HL-60 (cell line): ENCODE data around the gene SPI1.
A peak's percentile ranks its signal among the peaks of the same experiment; 100 is the strongest.

Experiments used
- DNase-seq, 2 experiments: peaks; one replicate each; pipeline ENCODE4 v3.0.0-alpha.2; 2010 to 2020; ENCODE audit warnings: low read depth in 1 of 2, low spot score in 1 of 2
- H3K27ac ChIP-seq: fragments of 250-450 bp; sonication (Bioruptor Pico); replicated peaks from 2 replicates; pipeline ENCODE4 v1.5.1; 2020; ENCODE audit warnings: mild to moderate bottlenecking, moderate library complexity
- H3K27me3 ChIP-seq: fragments of 250-450 bp; sonication (Bioruptor Pico); 2 replicates; pipeline ENCODE4 v1.5.1; 2021; ENCODE audit warnings: mild to moderate bottlenecking, moderate library complexity; ENCODE audit not compliant: insufficient read depth, poor library complexity, severe bottlenecking
- H3K4me3 ChIP-seq: replicated peaks from 2 replicates; pipeline ENCODE4 v1.5.1; 2011; ENCODE audit warnings: mild to moderate bottlenecking, control low read depth, low read length; ENCODE audit not compliant: insufficient read depth
- GABPA ChIP-seq: IDR thresholded peaks from 2 replicates; pipeline ENCODE4 v1.6.1; 2012; ENCODE audit warnings: low read depth
- POLR2AphosphoS5 ChIP-seq: IDR thresholded peaks from 2 replicates; pipeline ENCODE4 v1.6.1; 2012; ENCODE audit warnings: low read depth
- SPI1 ChIP-seq: IDR thresholded peaks from 2 replicates; pipeline ENCODE4 v1.6.1; 2012; ENCODE audit warnings: low read depth, mild to moderate bottlenecking, borderline replicate concordance
- TF ChIP-seq, protein P1 (sequence below): IDR thresholded peaks from one replicate; pipeline ENCODE4 v1.5.1; 2011; ENCODE audit warnings: low read length, control low read depth, inconsistent platforms; ENCODE audit not compliant: insufficient read depth
- TF ChIP-seq, protein P2 (sequence below): IDR thresholded peaks from 2 replicates; pipeline ENCODE4 v1.6.1; 2012; ENCODE audit warnings: low read depth; ENCODE audit not compliant: insufficient replicate concordance

The SPI1 gene

DNA sequence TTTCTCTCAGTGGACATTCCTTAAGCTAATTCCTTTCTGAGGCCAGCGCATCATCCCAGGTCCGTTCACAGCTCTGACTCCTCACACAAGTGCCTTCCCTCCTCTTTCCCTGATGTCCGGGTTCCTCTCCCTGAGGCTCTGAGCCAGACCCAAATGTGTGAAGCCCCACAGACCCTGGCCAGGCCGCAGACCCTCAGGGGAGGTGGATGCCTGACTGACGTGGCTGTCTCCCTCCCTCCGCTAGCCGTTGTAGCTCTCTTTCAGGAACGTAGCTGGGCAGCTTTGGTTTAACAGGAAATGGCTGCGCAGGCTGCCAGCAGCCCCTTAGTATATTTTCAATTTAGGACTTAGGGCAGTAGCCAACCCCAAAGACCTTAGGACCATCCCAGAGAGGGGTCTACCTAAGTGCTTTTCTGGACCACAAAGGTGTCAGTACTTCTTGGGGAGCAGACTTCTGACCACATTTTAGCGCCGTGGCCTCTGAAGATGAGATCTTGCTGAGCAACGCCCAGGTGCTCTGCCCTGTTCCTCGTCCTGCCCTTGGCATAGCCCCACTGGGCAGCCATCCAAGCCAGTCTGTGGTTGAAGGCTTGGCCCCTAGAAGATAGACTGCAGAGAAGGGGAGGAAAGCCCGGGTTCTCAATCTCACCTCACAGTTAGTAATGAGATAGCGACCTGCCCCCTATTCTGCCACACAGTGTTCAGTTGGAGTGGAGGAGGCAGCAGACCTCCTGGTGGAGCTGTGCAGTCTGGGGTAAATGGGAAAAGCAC, 52.9 kb downstream of the SPI1 start:
- Histone ChIP-seq H3K27ac (no peak overlapping the region), H3K27me3 (no peaks in the 10 kb centered on the region), H3K4me3 (no peak overlapping the region)
- DNase-seq, result no peak
- TF ChIP-seq POLR2AphosphoS5, result 0 out of 2 replicates have a peak, but pooled peaks have one; percentile 4
- TF ChIP-seq, protein P1, sequence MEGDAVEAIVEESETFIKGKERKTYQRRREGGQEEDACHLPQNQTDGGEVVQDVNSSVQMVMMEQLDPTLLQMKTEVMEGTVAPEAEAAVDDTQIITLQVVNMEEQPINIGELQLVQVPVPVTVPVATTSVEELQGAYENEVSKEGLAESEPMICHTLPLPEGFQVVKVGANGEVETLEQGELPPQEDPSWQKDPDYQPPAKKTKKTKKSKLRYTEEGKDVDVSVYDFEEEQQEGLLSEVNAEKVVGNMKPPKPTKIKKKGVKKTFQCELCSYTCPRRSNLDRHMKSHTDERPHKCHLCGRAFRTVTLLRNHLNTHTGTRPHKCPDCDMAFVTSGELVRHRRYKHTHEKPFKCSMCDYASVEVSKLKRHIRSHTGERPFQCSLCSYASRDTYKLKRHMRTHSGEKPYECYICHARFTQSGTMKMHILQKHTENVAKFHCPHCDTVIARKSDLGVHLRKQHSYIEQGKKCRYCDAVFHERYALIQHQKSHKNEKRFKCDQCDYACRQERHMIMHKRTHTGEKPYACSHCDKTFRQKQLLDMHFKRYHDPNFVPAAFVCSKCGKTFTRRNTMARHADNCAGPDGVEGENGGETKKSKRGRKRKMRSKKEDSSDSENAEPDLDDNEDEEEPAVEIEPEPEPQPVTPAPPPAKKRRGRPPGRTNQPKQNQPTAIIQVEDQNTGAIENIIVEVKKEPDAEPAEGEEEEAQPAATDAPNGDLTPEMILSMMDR, result no peak

DNA sequence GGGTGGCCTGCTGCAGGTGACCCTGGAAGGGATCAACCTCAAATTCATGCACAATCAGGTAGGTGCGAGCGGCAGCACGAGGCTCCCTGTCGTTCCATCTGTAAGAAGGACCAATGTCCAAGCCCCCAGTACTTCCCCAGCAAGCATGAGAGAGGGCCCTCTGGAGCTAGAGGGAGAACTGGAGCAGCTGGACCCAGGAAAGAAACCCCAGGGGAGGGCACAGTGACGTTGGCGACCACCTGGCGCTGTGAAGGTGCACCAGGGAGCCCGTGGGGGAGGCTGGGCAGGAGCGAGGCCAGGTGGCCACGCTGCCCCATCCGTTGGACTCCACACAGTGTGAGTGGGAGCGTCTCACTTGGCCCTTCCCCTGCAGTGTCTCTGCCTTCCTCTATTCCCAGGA, 53.8 kb downstream of the SPI1 start:
- Histone ChIP-seq H3K27ac (no peak overlapping the region), H3K27me3 (no peaks in the 10 kb centered on the region), H3K4me3 (no peak overlapping the region)
- TF ChIP-seq SPI1, result no peak
- TF ChIP-seq POLR2AphosphoS5, result no peak
- TF ChIP-seq, protein P2, sequence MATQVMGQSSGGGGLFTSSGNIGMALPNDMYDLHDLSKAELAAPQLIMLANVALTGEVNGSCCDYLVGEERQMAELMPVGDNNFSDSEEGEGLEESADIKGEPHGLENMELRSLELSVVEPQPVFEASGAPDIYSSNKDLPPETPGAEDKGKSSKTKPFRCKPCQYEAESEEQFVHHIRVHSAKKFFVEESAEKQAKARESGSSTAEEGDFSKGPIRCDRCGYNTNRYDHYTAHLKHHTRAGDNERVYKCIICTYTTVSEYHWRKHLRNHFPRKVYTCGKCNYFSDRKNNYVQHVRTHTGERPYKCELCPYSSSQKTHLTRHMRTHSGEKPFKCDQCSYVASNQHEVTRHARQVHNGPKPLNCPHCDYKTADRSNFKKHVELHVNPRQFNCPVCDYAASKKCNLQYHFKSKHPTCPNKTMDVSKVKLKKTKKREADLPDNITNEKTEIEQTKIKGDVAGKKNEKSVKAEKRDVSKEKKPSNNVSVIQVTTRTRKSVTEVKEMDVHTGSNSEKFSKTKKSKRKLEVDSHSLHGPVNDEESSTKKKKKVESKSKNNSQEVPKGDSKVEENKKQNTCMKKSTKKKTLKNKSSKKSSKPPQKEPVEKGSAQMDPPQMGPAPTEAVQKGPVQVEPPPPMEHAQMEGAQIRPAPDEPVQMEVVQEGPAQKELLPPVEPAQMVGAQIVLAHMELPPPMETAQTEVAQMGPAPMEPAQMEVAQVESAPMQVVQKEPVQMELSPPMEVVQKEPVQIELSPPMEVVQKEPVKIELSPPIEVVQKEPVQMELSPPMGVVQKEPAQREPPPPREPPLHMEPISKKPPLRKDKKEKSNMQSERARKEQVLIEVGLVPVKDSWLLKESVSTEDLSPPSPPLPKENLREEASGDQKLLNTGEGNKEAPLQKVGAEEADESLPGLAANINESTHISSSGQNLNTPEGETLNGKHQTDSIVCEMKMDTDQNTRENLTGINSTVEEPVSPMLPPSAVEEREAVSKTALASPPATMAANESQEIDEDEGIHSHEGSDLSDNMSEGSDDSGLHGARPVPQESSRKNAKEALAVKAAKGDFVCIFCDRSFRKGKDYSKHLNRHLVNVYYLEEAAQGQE, result no peak
- TF ChIP-seq, protein P1, result no peak
- TF ChIP-seq GABPA, result no peak
- DNase-seq, result no peak

DNA sequence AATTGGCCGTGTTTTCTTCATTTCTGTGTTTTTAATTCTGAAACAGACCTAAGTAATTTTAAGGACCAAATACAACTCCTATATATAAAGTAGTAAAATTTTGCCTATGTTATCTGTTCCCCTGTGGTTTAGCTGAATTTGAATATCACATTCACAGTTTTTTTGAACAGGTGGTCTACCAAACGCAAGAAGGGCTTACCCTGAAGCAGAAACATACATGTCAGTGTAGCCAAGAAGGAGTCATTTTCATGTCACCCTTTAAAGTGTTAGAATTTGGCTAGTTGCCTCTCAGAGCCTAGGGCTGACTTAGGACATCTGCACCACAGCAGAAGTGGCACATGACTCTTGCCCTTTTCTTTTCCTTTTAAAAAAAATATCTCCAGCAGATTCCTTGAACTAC, 60.2 kb downstream of the SPI1 start:
- no peaks in the 10 kb centered on the region for H3K27me3 ChIP-seq
- no peak for DNase-seq
- H3K4me3 ChIP-seq, result no peak overlapping the region
- H3K27ac ChIP-seq, result no peak overlapping the region
- TF ChIP-seq POLR2AphosphoS5 (no peak), SPI1 (no peak), GABPA (no peak)
- TF ChIP-seq, protein P1, result no peak
- TF ChIP-seq, protein P2, result no peak
